H9 (cell line): ENCODE results near the gene TCTA. TPM values are rescaled to one million over a fixed set of nuclear protein-coding genes. Genes with fewer than 3 reads are reported as not detected.
A peak's percentile ranks its signal among the peaks of the same experiment; 100 is the strongest.

Source experiments
- DNase-seq: peaks from one replicate; pipeline ENCODE4 v3.0.0-alpha.2; 2017
- H2AFZ ChIP-seq: one replicate; pipeline ENCODE4 v1.6.1; 2013; ENCODE audit warnings: mild to moderate bottlenecking, low read length, control low read depth, moderate library complexity
- H2AK5ac ChIP-seq: 2 replicates; pipeline ENCODE4 v1.6.1; 2013; ENCODE audit warnings: low read length, control low read depth, mixed read lengths; ENCODE audit not compliant: insufficient read length
- H2BK120ac ChIP-seq: one replicate; pipeline ENCODE4 v1.6.1; 2013; ENCODE audit warnings: low read depth, mild to moderate bottlenecking, low read length, control low read depth, inconsistent platforms; ENCODE audit not compliant: poor library complexity, severe bottlenecking
- H2BK12ac ChIP-seq: 2 replicates; pipeline ENCODE4 v1.6.1; 2013; ENCODE audit warnings: low read length, control low read depth, mixed read lengths, low read depth; ENCODE audit not compliant: insufficient read length
- H2BK15ac ChIP-seq: 2 replicates; pipeline ENCODE4 v1.6.1; 2013; ENCODE audit warnings: low read depth, low read length, control low read depth
- H2BK20ac ChIP-seq: one replicate; pipeline ENCODE4 v1.6.1; 2013; ENCODE audit warnings: low read depth, mild to moderate bottlenecking, low read length, control low read depth, inconsistent platforms; ENCODE audit not compliant: poor library complexity, severe bottlenecking
- H2BK5ac ChIP-seq: 2 replicates; pipeline ENCODE4 v1.6.1; 2013; ENCODE audit warnings: low read length, control low read depth, mixed read lengths; ENCODE audit not compliant: insufficient read length
- H3K14ac ChIP-seq: 2 replicates; pipeline ENCODE4 v1.6.1; 2013; ENCODE audit warnings: low read length, control low read depth; ENCODE audit not compliant: insufficient read depth
- H3K18ac ChIP-seq: 2 replicates; pipeline ENCODE4 v1.6.1; 2013; ENCODE audit warnings: low read depth, mild to moderate bottlenecking, mixed read lengths, low read length, control low read depth; ENCODE audit not compliant: insufficient read length
- H3K23ac ChIP-seq: 2 replicates; pipeline ENCODE4 v1.6.1; 2013; ENCODE audit warnings: low read length, control low read depth, mixed read lengths, low read depth; ENCODE audit not compliant: insufficient read length
- H3K23me2 ChIP-seq: 2 replicates; pipeline ENCODE4 v1.6.1; 2013; ENCODE audit warnings: low read depth, mild to moderate bottlenecking, mixed read lengths, low read length, control low read depth; ENCODE audit not compliant: insufficient read length, poor library complexity, severe bottlenecking
- H3K27ac ChIP-seq: 2 replicates; pipeline ENCODE4 v1.5.1; 2013; ENCODE audit warnings: low read length, control low read depth, mixed read lengths, low read depth; ENCODE audit not compliant: insufficient read length
- H3K27me3 ChIP-seq: 2 replicates; pipeline ENCODE4 v1.6.1; 2013; ENCODE audit warnings: low read length, control low read depth, inconsistent platforms; ENCODE audit not compliant: insufficient read depth
- H3K4ac ChIP-seq: 2 replicates; pipeline ENCODE4 v1.6.1; 2013; ENCODE audit warnings: low read depth, mild to moderate bottlenecking, control low read depth, inconsistent platforms, low read length, moderate library complexity
- H3K4me1 ChIP-seq: 2 replicates; pipeline ENCODE4 v1.6.1; 2013; ENCODE audit warnings: low read length, control low read depth, inconsistent platforms; ENCODE audit not compliant: insufficient read depth
- H3K4me2 ChIP-seq: 2 replicates; pipeline ENCODE4 v1.6.1; 2013; ENCODE audit warnings: low read length, control low read depth, mixed read lengths; ENCODE audit not compliant: insufficient read length, insufficient read depth
- H3K56ac ChIP-seq: 2 replicates; pipeline ENCODE4 v1.6.1; 2013; ENCODE audit warnings: low read depth, mild to moderate bottlenecking, mixed read lengths, low read length, control low read depth; ENCODE audit not compliant: insufficient read length
- H3K79me1 ChIP-seq: 2 replicates; pipeline ENCODE4 v1.6.1; 2013; ENCODE audit warnings: low read depth, mild to moderate bottlenecking, moderate library complexity, low read length, control low read depth, inconsistent platforms; ENCODE audit not compliant: insufficient read depth, poor library complexity, severe bottlenecking
- H3K79me2 ChIP-seq: 2 replicates; pipeline ENCODE4 v1.6.1; 2013; ENCODE audit warnings: low read length, control low read depth, inconsistent platforms; ENCODE audit not compliant: insufficient read depth
- H3K9ac ChIP-seq: 2 replicates; pipeline ENCODE4 v1.6.1; 2013; ENCODE audit warnings: low read length, control low read depth, mixed read lengths; ENCODE audit not compliant: insufficient read length; ENCODE audit errors: extremely low read depth
- H3K9me3 ChIP-seq: one replicate; pipeline ENCODE4 v1.6.1; 2013; ENCODE audit warnings: low read depth, low read length, inconsistent platforms; ENCODE audit not compliant: control insufficient read depth
- H3T11ph ChIP-seq: one replicate; pipeline ENCODE4 v1.6.1; 2013; ENCODE audit warnings: mild to moderate bottlenecking, low read length, control low read depth, inconsistent platforms
- H4K20me1 ChIP-seq: one replicate; pipeline ENCODE4 v1.6.1; 2013; ENCODE audit not compliant: control insufficient read depth, insufficient read length, insufficient read depth
- H4K5ac ChIP-seq: 2 replicates; pipeline ENCODE4 v1.6.1; 2013; ENCODE audit warnings: low read depth, mild to moderate bottlenecking, mixed read lengths, low read length, control low read depth; ENCODE audit not compliant: insufficient read length
- H4K8ac ChIP-seq: replicated peaks from 2 replicates; pipeline ENCODE4 v1.6.1; 2013; ENCODE audit warnings: low read length, control low read depth, mixed read lengths, low read depth; ENCODE audit not compliant: insufficient read length
- H4K91ac ChIP-seq: 2 replicates; pipeline ENCODE4 v1.6.1; 2013; ENCODE audit warnings: low read depth, mild to moderate bottlenecking, moderate library complexity, mixed read lengths, low read length, control low read depth; ENCODE audit not compliant: insufficient read length
- H3K27ac Mint-ChIP-seq, 3 experiments: 2 replicates in 2 of 3; 3 replicates in 1 of 3; pipeline ENCODE4 v1.8.0; 2020 to 2021; ENCODE audit warnings: mixed read lengths in 3 of 3, mild to moderate bottlenecking in 1 of 3, moderate library complexity in 1 of 3
- H3K27me3 Mint-ChIP-seq: 2 replicates; pipeline ENCODE4 v1.8.0; 2021; ENCODE audit warnings: low read depth, mild to moderate bottlenecking, moderate library complexity, mixed read lengths
- H3K36me3 Mint-ChIP-seq, 3 experiments: 2 replicates in 2 of 3; 3 replicates in 1 of 3; pipeline ENCODE4 v1.8.0; 2020 to 2021; ENCODE audit warnings: low read depth in 3 of 3, mixed read lengths in 3 of 3; ENCODE audit not compliant: insufficient read depth in 1 of 3
- H3K4me1 Mint-ChIP-seq, 2 experiments: 2 replicates each; pipeline ENCODE4 v1.8.0; 2020; ENCODE audit warnings: mixed read lengths in 2 of 2
- H3K4me3 Mint-ChIP-seq, 2 experiments: 2 replicates in 1 of 2; 3 replicates in 1 of 2; pipeline ENCODE4 v1.8.0; 2020 to 2021; ENCODE audit warnings: mild to moderate bottlenecking in 2 of 2, mixed read lengths in 2 of 2, moderate library complexity in 1 of 2
- H3K9me3 Mint-ChIP-seq, 2 experiments: 2 replicates in 1 of 2; 3 replicates in 1 of 2; pipeline ENCODE4 v1.8.0; 2020; ENCODE audit warnings: mild to moderate bottlenecking in 2 of 2, mixed read lengths in 2 of 2, moderate library complexity in 1 of 2
- WGBS: extraction: QIAGEN DNeasy Blood & Tissue Kit; methylation state at CpG from one replicate; pipeline ENCODE4 v1.1.7; 2013; ENCODE audit warnings: missing lambda C conversion rate, low lambda C conversion rate, mixed read lengths; ENCODE audit not compliant: insufficient read length; ENCODE audit errors: extremely low coverage; 5-methylcytosine and 5-hydroxymethylcytosine counted together
- total RNA-seq: library from RNA; stranded (reverse); gene quantifications from 2 replicates; pipeline ENCODE4 v1.2.1, GENCODE V29; 2021
- TF ChIP-seq, protein P1 (sequence below): fragments of 200-600 bp; sonication (generic); conservative IDR thresholded peaks from 3 replicates; pipeline ENCODE4 v1.8.0; 2021; ENCODE audit warnings: antibody characterized with exemption, mild to moderate bottlenecking

Gene TCTA
- total RNA-seq, 1 experiment from 2014 or later = 11.2 TPM

DNA sequence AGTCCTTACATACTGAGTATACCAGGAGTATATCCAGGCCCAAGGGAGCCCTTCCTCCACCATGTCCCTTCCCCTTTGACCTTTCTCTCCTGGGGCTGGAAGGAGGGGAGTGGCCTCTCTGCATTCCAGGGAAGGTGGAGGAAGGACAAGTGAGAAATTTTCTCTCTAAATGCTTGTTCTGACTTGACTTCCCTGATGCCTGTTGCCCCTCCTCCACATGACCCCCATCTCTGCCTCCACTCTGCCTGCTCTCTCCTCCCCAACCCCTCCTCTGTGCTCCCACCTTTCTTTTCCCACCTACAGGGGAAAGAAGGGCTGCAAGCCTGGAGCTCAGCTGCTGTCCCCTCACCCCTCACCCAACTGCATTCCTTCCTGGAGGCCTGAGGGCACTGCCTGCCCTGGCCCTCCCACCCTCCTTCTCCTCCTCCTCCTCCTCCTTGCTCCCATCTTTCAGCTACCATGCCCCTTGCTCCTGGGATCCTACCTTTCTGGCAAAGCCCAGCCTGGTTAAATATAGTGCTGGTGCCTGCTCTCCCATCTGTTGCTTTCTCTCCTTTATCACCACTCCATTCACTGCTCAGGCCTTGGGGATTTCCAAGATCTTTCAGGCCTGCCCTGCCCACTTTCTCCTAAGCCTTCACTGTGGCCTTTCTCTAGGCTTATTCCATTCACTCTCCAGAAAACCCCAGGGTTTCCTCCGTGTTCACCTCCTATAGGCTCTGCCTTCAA lies 49.4 kb downstream of the TCTA start:
- H3K79me2 ChIP-seq = no peaks in the 10 kb centered on the region
- H4K91ac ChIP-seq = no peak overlapping the region
- no peak overlapping the region for H2BK5ac ChIP-seq
- H3T11ph ChIP-seq = no peak overlapping the region
- H2BK120ac ChIP-seq = no peak overlapping the region
- no peak overlapping the region for H3K56ac ChIP-seq
- H2BK15ac ChIP-seq = no peak overlapping the region
- H3K4me2 ChIP-seq = no peak overlapping the region
- H3K9me3 ChIP-seq = no peaks in the 10 kb centered on the region
- no peaks in the 10 kb centered on the region for H3K27me3 Mint-ChIP-seq
- peak overlapping the region; percentile 65 for H3K18ac ChIP-seq
- peaks cover 47 to 51% of the 10 kb centered on the region in 2 experiments for H3K4me1 Mint-ChIP-seq
- H2AFZ ChIP-seq = no peak overlapping the region
- no peaks in the 10 kb centered on the region for H3K36me3 Mint-ChIP-seq
- H2BK12ac ChIP-seq = no peak overlapping the region
- peak; percentile 91 for DNase-seq
- WGBS = no CpG with 5 or more reads among the region's 1 CpG
- H3K27me3 ChIP-seq = no peaks in the 10 kb centered on the region
- no peak overlapping the region for H2AK5ac ChIP-seq
- H3K79me1 ChIP-seq = no peaks in the 10 kb centered on the region
- TF ChIP-seq, protein P1, sequence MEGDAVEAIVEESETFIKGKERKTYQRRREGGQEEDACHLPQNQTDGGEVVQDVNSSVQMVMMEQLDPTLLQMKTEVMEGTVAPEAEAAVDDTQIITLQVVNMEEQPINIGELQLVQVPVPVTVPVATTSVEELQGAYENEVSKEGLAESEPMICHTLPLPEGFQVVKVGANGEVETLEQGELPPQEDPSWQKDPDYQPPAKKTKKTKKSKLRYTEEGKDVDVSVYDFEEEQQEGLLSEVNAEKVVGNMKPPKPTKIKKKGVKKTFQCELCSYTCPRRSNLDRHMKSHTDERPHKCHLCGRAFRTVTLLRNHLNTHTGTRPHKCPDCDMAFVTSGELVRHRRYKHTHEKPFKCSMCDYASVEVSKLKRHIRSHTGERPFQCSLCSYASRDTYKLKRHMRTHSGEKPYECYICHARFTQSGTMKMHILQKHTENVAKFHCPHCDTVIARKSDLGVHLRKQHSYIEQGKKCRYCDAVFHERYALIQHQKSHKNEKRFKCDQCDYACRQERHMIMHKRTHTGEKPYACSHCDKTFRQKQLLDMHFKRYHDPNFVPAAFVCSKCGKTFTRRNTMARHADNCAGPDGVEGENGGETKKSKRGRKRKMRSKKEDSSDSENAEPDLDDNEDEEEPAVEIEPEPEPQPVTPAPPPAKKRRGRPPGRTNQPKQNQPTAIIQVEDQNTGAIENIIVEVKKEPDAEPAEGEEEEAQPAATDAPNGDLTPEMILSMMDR = 0 out of 3 replicates have a peak, but pooled peaks have one; percentile 12
- H4K5ac ChIP-seq = no peak overlapping the region
- no peak overlapping the region; the same call in 1 of the 2 replicates for H3K4ac ChIP-seq
- no peak overlapping the region for H3K23ac ChIP-seq
- no peak overlapping the region for H3K9ac ChIP-seq
- H4K8ac ChIP-seq = no peak overlapping the region
- H3K23me2 ChIP-seq = no peaks in the 10 kb centered on the region
- peak overlapping the region; percentile 27 for H3K27ac ChIP-seq
- H3K27ac Mint-ChIP-seq = peak overlapping the region; percentile 89 to 98 (median 98)
- H3K4me1 ChIP-seq = peaks cover 16% of the 10 kb centered on the region
- H2BK20ac ChIP-seq = peak overlapping the region; percentile 33
- H3K4me3 Mint-ChIP-seq = peak overlapping the region; percentile 1 to 57; a peak in 4 of 5 replicates
- H3K9me3 Mint-ChIP-seq = no peaks in the 10 kb centered on the region
- peak overlapping the region; percentile 62; the same call in 1 of the 2 replicates for H3K14ac ChIP-seq
- H4K20me1 ChIP-seq = no peaks in the 10 kb centered on the region
